Measurements from ENCODE around the gene NXN. TPM values are rescaled to one million over a fixed set of nuclear protein-coding genes. Genes with fewer than 3 reads are reported as not detected.

Gene NXN
- polyA plus RNA-seq, 1 of the 3 experiments (the other 2 are of a cell fraction) = 23.9 TPM

DNA sequence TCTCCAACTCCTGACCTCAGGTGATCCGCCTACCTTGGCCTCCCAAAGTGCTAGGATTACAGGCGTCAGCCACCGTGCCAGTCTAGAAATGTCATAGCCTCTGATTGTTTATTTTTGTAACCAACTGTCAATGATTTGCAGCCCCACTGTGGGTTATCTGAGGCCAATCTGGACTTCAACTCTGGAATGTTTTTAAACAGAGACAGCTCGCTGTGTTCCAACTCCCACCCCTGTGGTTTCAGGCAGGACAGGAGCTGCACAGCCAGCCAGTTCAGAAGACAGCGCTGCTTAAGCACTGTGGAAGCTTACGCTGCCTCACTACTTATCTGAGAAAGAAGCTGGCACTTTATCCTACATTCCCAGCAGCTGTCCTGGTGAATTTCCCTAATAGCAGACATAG is 177.9 kb downstream of the NXN start:
- no peak for DNase-seq
- no peak for TF ChIP-seq FOSL2 (IDR thresholded peaks at IDR 0.05; ENCODE audit: borderline replicate concordance, low read depth)
- no peak for TF ChIP-seq JUND (IDR thresholded peaks at IDR 0.05)
- TF ChIP-seq FOXM1 (IDR thresholded peaks at IDR 0.05; ENCODE audit: low read depth) = no peak
- TF ChIP-seq TAF1 (IDR thresholded peaks at IDR 0.05; ENCODE audit: borderline replicate concordance, low read depth, low read length) = no peak
- no peak for TF ChIP-seq RFX5 (IDR thresholded peaks at IDR 0.05; ENCODE audit: low read length)
- TF ChIP-seq POLR2AphosphoS5 (IDR thresholded peaks at IDR 0.05; ENCODE audit: low read depth, low read length) = no peak
- TF ChIP-seq, protein P1, sequence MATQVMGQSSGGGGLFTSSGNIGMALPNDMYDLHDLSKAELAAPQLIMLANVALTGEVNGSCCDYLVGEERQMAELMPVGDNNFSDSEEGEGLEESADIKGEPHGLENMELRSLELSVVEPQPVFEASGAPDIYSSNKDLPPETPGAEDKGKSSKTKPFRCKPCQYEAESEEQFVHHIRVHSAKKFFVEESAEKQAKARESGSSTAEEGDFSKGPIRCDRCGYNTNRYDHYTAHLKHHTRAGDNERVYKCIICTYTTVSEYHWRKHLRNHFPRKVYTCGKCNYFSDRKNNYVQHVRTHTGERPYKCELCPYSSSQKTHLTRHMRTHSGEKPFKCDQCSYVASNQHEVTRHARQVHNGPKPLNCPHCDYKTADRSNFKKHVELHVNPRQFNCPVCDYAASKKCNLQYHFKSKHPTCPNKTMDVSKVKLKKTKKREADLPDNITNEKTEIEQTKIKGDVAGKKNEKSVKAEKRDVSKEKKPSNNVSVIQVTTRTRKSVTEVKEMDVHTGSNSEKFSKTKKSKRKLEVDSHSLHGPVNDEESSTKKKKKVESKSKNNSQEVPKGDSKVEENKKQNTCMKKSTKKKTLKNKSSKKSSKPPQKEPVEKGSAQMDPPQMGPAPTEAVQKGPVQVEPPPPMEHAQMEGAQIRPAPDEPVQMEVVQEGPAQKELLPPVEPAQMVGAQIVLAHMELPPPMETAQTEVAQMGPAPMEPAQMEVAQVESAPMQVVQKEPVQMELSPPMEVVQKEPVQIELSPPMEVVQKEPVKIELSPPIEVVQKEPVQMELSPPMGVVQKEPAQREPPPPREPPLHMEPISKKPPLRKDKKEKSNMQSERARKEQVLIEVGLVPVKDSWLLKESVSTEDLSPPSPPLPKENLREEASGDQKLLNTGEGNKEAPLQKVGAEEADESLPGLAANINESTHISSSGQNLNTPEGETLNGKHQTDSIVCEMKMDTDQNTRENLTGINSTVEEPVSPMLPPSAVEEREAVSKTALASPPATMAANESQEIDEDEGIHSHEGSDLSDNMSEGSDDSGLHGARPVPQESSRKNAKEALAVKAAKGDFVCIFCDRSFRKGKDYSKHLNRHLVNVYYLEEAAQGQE (IDR thresholded peaks at IDR 0.05; ENCODE audit: low read depth, low read length) = no peak
- TF ChIP-seq, protein P2, sequence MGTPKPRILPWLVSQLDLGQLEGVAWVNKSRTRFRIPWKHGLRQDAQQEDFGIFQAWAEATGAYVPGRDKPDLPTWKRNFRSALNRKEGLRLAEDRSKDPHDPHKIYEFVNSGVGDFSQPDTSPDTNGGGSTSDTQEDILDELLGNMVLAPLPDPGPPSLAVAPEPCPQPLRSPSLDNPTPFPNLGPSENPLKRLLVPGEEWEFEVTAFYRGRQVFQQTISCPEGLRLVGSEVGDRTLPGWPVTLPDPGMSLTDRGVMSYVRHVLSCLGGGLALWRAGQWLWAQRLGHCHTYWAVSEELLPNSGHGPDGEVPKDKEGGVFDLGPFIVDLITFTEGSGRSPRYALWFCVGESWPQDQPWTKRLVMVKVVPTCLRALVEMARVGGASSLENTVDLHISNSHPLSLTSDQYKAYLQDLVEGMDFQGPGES (IDR thresholded peaks at IDR 0.05; ENCODE audit: low read depth, low read length) = no peak
- Histone ChIP-seq H3K79me2 (ENCODE audit: insufficient read depth) (no peaks in the 10 kb centered on the region), H3K27ac (ENCODE audit: low read depth in 2 of 2, low read length in 1 of 2) (no peak overlapping the region), H3K27me3 (ENCODE audit: insufficient read depth) (peaks cover 26% of the 10 kb centered on the region; the same call in 1 of the 2 replicates), H3F3A (replicated peaks; ENCODE audit: insufficient read depth) (no peaks in the 10 kb centered on the region), H3K9me3 (no peaks in the 10 kb centered on the region), H3K9ac (no peak overlapping the region), H3K4me2 (no peak overlapping the region), H3K4me1 (ENCODE audit: control insufficient read depth in 1 of 2, insufficient read depth in 2 of 2, low read depth in 1 of 2, low read length in 1 of 2) (peaks cover 0 to 8% of the 10 kb centered on the region in 2 experiments; a peak in 1 of 4 replicates), H3K36me3 (replicated peaks in 1 of 2; ENCODE audit: control insufficient read depth in 1 of 2, insufficient read depth in 2 of 2, low read length in 1 of 2) (no peaks in the 10 kb centered on the region), H3K9me2 (no peaks in the 10 kb centered on the region), H3K4me3 (ENCODE audit: low read depth in 2 of 2, low read length in 1 of 2) (no peak overlapping the region), H2AFZ (ENCODE audit: low read depth) (no peak overlapping the region), H4K20me1 (ENCODE audit: insufficient read depth) (no peaks in the 10 kb centered on the region)
- ChIA-PET POLR2A (interaction anchor here (0.6 kb wide), 2 partner anchors 178 to 337 kb away, joined by 4 read pairs; partner anchors contain the start of gene NXN), CTCF (interaction anchor here (1.2 to 9.2 kb wide), 2 partner anchors 179 to 195 kb away, joined by 3 to 155 read pairs; partner anchors contain the start of genes NXN and TIMM22)
- 52% methylated on average over 6 of the region's 6 CpGs for WGBS (ENCODE audit: low lambda C conversion rate)

DNA sequence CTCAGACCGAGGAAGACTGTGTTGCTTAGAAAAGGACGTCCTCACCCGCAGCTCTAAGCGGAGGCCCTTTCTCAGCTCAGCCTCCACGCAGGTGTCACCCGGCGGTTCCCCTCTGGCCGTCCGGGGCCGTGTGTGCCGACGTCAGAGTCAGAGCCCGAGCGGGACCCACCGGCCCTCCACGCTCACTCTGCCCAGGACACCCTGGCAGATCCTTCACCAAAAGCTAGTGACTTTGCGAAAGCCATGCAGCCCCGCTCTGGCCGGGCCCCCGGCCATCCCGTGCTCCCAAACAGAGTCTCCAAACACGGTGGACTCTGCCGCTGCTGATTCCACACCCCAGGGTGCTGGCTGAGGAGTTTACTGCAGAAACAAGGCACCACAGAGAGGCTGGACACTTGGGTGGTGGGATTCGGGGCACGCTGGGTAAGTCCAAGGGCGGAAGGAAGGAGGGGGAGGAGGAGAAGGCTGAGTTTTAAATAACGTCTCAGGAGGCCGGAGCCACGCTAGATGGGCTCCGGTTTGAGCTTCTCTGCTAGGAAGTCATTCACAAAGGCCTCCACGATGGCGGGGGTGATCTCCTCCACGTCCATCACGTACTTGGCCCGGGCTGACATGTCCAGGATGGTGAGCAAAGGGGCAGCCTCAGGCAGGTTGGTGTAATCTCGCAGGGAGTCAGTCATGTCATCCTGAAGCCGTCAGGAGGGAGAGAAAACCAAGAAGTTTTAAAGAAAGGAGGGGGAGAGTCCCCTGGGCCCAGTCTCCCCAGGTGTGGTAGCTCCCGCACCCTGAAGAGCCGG is 178.9 kb downstream of the NXN start:
- CTCF ChIA-PET = interaction anchor here (0.6 to 9.2 kb wide), 3 partner anchors 169 to 197 kb away, joined by 3 to 155 read pairs (median 69); partner anchors contain the start of genes NXN and TIMM22
- H3K9ac ChIP-seq = no peak overlapping the region
- no peaks in the 10 kb centered on the region for H3K9me2 ChIP-seq
- H3F3A ChIP-seq (replicated peaks; ENCODE audit: insufficient read depth) = no peaks in the 10 kb centered on the region
- no peak for DNase-seq
- 74% methylated on average over 34 of the region's 39 CpGs for WGBS (ENCODE audit: low lambda C conversion rate)
- H3K36me3 ChIP-seq (replicated peaks in 1 of 2; ENCODE audit: control insufficient read depth in 1 of 2, insufficient read depth in 2 of 2, low read length in 1 of 2) = no peaks in the 10 kb centered on the region
- no peak overlapping the region for H2AFZ ChIP-seq (ENCODE audit: low read depth)
- POLR2A ChIA-PET = no interaction called here
- no peak overlapping the region for H3K27ac ChIP-seq (ENCODE audit: low read depth in 2 of 2, low read length in 1 of 2)
- peaks cover 16% of the 10 kb centered on the region; the same call in 1 of the 2 replicates for H3K27me3 ChIP-seq (ENCODE audit: insufficient read depth)
- H3K4me2 ChIP-seq = no peak overlapping the region
- no peaks in the 10 kb centered on the region for H3K79me2 ChIP-seq (ENCODE audit: insufficient read depth)
- peaks cover 0 to 8% of the 10 kb centered on the region in 2 experiments; a peak in 1 of 4 replicates for H3K4me1 ChIP-seq (ENCODE audit: control insufficient read depth in 1 of 2, insufficient read depth in 2 of 2, low read depth in 1 of 2, low read length in 1 of 2)
- H3K9me3 ChIP-seq = no peaks in the 10 kb centered on the region
- no peaks in the 10 kb centered on the region for H4K20me1 ChIP-seq (ENCODE audit: insufficient read depth)
- H3K4me3 ChIP-seq (ENCODE audit: low read depth in 2 of 2, low read length in 1 of 2) = no peak overlapping the region
- TF ChIP-seq TEAD4 (IDR thresholded peaks at IDR 0.05; ENCODE audit: borderline replicate concordance, insufficient read depth) (no peak), NFIC (IDR thresholded peaks at IDR 0.05; ENCODE audit: borderline replicate concordance) (no peak), RFX5 (IDR thresholded peaks at IDR 0.05; ENCODE audit: low read length) (no peak), TAF1 (IDR thresholded peaks at IDR 0.05; ENCODE audit: borderline replicate concordance, low read depth, low read length) (no peak), MXI1 (IDR thresholded peaks at IDR 0.05; ENCODE audit: low read depth, low read length) (no peak), RCOR1 (IDR thresholded peaks at IDR 0.05; ENCODE audit: low read length) (no peak), GATA2 (CRISPR knock-in tag; IDR thresholded peaks at IDR 0.05) (no peak), GABPA (IDR thresholded peaks at IDR 0.05; ENCODE audit: low read depth) (no peak), TCF12 (IDR thresholded peaks at IDR 0.05) (no peak)
- TF ChIP-seq, protein P2 (IDR thresholded peaks at IDR 0.05; ENCODE audit: low read depth, low read length) = no peak
- TF ChIP-seq, protein P3, sequence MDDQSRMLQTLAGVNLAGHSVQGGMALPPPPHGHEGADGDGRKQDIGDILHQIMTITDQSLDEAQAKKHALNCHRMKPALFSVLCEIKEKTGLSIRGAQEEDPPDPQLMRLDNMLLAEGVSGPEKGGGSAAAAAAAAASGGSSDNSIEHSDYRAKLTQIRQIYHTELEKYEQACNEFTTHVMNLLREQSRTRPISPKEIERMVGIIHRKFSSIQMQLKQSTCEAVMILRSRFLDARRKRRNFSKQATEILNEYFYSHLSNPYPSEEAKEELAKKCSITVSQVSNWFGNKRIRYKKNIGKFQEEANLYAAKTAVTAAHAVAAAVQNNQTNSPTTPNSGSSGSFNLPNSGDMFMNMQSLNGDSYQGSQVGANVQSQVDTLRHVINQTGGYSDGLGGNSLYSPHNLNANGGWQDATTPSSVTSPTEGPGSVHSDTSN (IDR thresholded peaks at IDR 0.05) = no peak
- TF ChIP-seq, protein P4, sequence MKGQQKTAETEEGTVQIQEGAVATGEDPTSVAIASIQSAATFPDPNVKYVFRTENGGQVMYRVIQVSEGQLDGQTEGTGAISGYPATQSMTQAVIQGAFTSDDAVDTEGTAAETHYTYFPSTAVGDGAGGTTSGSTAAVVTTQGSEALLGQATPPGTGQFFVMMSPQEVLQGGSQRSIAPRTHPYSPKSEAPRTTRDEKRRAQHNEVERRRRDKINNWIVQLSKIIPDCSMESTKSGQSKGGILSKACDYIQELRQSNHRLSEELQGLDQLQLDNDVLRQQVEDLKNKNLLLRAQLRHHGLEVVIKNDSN (IDR thresholded peaks at IDR 0.05; ENCODE audit: borderline replicate concordance, low read depth) = no peak
